ENCODE measurements around the gene PDE4D. TPM values are rescaled to one million over a fixed set of nuclear protein-coding genes. Genes with fewer than 3 reads are reported as not detected.

The PDE4D gene
- total RNA-seq, 1 donor from 2014 or later: 7.3 TPM

DNA sequence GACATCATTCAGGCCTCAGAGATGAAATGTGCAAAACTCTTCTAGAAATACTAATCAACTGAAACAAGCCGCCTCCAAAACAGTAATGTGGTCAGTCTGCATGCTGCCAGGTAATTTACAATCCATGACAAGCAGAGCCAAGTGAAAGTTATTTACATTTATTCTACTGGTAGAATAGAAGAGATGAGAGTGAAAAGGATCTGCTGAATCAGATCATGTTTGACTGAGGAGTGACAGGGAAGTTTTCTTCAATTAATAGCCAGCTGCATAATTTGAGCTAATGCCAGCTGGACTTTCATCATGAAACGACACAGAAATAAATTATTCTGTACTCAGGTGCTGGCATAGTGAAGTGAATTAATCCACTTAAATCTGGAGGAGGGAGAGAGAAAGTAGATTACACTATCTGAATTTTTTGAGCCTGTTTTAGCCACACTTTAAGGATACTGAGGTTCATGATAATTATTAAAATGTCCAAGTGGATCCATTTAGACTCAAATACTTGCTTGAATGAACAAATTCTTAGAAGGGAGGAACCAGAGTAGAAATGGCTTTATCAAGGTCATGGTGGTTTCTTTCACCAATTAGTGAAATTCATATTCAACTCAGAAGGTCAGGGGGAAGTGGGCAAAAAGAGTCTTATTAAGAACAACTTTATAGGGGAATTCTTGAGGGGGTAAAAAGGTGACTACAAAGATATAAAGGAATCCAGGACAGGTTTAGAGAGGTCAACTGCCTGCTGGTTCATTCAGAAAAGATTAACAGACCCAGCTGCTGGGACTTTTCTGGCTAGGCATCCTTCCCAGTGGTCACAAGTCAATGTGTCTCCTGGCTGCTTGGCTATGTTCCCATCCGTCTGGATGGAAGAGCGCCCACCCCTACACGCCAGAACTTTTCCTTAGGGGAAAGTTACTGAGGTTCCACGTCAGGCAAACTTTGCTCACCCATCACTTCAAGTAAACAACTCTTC lies 350.4 kb downstream of the PDE4D start:
- no peak for ATAC-seq

DNA sequence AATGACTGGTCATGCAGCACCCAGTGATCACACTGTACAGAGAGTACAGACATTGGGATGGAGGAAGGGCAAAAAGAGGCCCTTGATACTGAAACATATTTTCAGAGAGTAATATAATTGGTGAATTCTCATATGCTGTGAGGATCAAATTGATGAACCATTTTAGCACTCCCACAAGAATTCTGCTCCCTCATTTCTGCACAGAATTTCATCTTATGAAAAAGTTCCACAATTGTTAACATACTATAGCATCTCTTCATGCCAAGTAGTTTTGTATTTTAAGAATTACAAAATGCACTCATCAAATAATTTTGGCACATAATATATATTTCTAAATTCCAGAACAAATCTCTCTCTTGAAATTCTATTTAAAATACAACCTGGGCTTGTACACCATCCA lies 351.2 kb downstream of the PDE4D start:
- no peak for ATAC-seq

DNA sequence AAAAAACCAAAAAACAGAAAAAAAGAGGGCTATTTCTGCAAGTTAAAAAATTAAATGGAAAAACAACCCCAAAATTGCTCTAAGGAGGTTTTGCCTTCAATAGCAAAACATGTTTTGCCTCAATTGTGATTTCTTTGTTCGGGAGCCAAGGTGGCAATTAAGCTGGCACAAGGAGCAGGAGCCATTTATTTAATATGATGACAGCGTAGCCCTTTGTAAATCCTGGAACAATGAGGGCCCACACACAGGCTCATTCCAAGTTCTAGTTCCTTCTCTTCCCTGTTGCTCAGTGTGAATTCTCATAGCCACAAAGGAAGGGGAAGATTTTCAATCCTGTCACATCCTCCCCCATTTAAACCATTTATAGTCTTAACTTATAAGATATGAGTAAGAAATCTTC lies 353.2 kb downstream of the PDE4D start:
- ATAC-seq: peak; percentile 51

DNA sequence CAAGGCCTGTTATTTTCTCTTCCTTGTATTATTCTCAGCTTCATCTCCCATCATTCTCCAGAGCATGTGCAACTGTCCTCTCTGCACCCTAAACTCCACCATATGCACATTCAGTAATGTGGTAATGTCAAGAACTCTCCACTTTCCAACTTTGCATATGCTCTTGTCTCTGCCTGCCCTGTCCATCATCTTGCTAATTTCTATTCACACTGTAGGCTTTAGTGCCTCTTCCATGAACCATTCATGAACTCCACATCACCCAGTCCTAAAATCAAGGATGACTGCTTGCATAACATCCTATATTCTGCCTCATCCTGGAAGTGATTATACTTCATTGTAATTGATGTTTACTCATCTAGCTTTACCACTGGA lies 354.8 kb downstream of the PDE4D start:
- no peak for ATAC-seq

DNA sequence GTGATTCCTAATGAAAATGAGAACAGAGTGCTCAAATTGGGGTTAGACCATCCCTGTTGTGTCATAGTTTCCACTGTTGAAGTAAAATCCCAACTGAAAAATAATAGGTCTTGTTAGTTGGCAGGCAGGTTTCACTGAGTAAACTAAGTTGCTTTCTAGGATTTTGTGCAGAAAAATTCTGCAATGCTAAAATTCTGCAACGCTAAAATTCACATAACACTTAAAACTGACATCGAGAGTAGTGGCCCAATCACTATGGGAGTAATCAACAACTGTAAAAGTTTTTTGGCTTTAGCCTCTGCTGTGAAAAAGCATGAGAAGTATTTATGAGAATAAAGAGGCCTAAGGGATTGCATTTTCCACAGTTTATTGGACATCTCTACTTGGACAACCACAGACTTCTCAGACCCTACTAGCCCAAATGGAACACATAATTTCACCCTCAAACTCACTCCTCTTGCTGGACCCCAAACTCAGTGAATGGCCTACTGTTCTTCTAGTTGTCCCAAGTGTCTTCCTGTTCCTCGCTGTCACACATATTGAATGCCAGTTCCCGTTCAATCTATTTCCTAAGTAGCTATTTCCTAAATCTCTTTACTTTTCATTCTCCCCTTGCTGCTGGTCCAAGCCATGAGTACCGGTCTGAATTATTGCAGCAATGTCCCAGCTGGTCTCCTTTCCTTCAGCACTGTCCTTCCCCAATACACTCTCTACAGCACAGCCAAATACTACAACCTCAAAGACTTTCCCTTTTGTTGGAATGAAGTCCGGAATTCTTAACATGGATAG lies 355.4 kb downstream of the PDE4D start:
- ATAC-seq: no peak

DNA sequence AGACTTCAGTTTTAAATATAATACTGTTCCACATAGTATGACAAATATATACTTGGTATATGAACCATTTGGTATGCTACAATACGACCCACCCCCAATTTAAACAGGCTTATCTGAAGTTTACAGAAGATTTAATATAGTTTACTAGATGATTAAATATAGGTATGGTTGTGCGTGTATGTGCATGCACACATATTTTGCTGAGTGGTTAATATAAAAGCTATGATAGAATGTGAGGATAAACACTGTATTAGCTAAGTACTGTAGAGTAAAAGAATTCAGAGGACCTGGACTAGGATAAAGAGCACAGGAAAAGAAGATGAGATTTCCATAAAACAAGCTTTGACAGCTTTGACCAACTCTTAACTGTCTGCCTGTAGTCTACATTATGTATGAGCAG lies 356.7 kb downstream of the PDE4D start:
- ATAC-seq: peak; percentile 33

DNA sequence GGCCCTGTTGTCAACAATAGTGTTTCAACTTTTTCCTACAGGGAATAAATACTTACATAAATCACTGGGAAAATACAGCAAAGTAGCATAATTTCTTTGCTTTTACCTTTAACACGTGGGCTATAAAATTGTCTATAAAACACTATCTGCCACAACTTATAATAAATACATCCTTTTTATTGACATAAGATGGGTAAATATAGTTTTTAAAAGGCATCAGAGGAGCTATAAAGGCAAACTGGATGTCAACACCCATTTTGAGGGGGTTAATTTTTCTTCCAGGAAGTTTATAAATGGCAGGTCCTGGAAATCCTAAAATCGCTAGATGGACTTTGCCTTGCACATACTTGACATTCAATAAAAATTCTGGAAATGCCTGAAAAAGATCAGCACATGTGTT lies 358.0 kb downstream of the PDE4D start:
- ATAC-seq: no peak

DNA sequence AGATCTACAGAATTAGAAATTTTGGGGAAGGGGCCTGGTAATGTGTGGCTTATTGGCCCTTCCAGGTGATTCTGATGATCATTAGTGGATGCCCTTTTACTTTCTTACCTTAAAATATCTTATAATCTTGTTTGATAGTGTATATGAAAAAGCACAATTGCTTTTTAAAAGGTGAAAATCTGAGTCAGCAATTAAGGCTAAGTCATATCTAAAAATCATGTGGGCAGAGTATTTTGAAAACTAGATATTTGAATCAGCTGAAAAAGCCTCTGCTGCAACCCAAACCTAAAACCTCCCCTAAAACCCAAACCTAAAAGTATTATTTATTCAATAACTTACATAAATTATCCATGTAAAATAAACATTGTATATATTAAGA lies 359.8 kb downstream of the PDE4D start:
- ATAC-seq: no peak

DNA sequence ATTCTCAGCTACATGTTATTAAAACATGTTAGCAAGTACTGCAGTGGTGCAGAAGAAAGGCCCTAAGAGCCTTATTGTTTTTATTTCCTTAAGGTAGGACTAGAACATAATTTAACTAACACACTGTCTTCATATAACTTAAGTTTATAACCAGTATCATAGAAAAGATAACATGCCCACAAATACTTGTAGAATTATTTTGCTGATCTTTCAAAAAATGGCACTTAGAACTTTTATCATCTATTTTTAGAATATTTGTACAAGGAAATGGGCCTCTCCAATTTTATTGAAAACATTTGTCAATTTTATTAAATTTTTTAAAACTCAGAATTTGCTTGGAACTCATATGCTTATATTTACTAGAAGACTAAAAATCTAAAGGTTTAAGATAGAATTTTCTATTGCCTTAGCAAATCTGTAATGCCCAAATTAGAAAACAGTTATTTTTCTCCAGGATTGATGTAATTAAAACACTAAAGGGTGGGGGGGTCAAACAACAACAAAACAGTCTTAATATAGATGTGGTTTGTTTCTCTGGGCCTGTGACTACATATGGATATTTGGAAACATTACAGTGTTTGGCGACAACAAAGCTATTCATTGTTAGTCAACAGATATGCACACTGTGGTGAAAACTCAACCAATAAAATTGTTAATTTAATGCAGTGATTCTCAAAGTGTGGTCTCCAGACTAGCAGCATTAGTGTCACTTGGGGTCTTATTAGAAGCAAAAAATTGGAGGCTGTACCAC lies 360.4 kb downstream of the PDE4D start:
- no peak for ATAC-seq

DNA sequence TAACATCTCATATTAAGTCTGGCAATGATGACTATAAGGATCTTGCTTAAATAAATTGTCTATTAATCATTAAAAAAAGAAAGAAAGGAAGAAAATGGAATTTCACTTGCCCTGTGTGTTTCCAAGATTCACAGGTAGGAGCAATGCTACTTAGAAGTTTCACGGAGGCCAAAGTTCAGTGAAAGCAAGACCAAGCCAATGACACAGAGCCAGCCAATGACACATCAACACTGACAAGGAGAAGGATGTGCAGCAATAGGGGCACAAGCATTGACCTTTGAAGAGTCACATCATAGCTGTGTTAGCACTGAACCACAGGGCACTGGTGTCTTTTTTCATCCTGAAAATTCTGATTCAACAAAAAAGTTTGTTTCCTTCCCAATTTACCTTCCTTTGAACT lies 364.3 kb downstream of the PDE4D start:
- no peak for ATAC-seq

DNA sequence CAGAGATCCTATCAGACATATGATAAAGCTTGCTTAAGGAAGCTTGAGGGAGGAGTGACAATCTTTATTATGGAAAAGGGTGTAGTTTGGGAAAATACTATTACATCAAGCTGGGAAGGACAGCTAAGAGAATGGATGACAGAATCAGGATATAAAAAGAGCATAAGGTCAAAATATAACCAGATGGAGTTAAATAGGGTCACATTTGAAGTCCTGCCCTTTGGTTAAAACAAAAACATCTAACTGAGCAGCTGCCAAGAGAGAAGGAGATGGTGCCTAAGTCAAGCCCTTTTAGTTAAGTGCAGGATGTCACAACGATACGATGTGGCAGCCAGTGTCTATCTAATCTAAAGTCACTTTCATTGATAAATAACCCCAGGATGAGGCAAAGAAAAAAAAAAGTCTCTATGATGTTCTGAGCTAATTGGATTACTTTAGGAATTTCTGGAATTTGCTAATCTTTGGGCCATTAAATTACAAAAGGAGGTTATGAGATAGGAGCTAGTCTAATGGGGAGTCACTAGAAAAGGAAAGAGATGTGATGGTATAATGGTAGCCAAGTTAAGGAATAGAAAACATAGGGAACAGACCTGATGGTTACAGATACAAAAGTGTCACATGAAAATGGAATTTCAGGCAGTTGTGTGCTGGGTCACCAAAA lies 365.2 kb downstream of the PDE4D start:
- no peak for ATAC-seq

DNA sequence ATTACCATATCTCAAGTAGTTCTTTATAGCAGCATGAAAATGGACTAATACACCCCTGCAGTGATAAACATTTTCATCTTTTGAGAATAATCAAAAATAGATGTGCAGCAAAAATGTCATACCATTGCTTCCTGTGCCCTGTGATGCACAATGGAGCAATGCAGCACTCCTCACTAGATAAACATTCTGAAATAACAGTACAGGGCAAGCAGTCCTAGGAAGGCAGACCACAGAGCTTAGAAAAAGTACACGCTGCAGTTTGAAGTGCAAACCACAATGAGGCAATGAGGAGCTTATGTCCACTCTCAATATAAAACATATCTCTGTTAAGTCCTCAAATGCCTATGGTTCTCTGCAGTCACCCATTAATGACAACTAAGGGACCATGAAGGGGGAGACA lies 367.6 kb downstream of the PDE4D start:
- no peak for ATAC-seq

DNA sequence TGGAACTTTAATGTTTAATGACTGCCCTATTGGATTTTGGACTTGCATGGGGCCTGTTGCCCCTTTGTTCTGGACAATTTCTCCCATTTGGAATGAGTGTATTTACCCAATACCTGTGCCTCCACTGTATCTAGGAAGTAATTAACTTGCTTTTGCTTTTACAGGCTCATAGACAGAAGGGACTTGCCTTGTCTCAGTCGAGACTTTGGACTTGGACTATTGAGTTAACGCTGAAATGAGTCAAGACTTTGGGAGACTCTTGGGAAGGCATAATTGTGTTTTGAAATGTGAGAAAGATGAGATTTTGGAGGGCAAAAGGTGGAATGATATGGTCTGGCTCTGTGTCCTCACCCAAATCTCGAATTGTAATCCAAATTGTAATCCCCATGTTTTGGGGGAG lies 368.2 kb downstream of the PDE4D start:
- no peak for ATAC-seq

DNA sequence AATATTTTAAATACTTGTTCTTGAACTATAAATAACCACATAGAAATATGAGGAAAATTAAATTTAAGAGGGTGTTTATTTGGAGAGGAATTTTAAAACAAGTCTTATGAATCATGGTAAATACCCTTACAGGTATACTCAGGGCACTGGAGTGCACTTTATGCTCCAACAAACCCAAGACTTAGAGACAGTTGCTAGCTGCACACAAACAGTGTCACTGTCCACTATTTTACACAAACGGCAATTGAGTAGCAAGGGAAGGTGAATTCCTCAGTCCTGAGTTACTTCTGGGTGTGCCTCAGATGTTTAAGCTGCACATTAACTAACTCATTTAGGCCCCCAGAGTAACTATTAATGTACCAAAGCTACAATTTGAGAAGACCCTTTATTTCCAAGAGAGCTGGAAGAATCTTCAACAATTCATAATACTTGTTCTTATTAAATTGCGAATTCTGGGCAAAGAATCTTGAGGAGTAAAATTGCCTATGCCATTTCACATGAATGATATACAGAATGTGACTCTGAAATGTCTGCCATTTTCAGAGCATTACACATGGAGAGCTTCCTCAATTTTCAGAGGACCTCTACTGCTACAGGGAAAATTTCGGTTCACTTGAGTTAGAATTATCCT lies 371.2 kb downstream of the PDE4D start:
- no peak for ATAC-seq

DNA sequence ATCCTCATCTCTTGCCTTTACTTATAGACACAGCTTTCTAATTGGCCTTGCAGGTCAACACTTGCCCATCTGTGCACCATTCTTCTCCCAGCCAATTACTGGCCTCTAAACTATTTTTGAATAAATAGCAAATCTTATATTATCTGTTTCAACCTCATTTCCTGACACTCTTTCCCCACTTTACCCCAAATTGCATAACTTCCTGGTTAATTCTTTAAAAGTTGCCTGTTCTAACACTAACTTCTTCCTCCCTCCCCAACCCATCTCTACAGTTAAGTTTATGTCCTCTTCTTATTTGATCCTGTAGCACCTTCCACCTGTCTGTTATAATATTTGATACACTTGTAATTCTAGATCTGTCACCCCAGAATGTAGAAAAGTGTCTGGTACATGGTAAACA lies 372.1 kb downstream of the PDE4D start:
- no peak for ATAC-seq

DNA sequence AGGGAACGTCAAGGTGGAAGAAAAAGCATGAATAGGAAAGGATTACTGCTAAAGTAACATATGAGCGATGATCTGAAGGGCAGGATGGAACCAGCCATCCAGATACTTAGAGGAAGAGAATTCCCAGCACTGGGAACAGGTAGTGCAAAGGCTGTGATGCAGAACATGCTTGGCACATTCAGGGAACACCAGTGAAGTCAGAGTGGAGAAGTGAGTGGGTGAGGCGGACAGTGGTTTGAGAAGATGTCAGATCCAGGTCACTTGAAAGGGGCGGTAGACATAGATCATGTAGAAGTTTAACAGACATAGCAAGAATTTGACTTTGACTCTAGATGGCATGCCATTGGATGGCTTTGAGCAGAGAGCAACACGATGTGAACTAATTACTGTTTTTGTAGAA lies 374.2 kb downstream of the PDE4D start:
- ATAC-seq: no peak

DNA sequence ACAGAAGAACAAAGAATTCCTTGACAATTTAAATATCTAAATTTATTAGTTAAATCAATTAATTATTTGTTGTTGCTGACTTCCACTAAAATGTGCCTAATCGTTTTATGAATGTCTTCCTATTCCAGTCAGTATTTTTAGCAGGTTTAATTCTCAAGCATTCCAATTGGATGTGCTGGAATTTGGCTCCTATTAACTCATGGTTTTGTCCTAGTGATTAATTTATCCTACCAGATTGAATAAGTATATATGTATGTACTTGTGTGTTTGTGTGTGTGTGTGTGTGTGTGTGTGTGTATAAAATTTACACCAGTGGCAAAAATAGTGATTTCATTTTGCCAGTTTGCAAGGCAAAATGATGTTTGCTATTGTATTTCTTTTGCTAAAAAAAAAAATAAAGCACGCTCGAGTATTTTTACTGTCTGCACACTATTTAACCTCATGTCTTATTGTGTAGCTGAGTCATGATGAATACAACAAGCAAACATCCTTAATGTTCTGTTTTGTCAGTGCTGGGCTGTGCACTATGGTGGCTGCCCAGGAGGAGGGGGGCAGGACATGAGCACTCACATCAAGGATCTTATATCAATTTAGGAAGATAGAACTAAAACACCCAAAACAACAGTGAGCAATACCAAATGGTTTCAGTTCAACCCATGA lies 375.5 kb downstream of the PDE4D start:
- ATAC-seq: no peak

DNA sequence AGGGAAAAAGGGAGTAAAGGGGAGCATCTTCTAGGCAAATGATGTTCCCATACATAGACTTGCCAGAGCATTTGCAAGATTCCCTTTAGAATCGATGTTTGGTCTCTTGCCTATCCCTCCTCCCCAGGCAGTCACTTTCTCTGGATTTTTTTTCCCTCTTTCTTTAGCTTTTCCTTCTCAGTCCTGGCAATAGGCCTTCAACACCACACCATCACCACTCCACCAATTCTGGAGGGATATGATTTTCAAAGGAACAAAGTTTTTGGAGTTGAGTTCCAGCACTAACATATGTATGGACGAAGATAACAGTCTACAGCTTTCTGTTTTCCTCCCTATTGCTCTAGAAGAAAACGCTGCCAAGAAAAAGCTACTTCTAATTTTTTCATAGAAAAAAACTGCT lies 377.4 kb downstream of the PDE4D start:
- ATAC-seq: no peak

DNA sequence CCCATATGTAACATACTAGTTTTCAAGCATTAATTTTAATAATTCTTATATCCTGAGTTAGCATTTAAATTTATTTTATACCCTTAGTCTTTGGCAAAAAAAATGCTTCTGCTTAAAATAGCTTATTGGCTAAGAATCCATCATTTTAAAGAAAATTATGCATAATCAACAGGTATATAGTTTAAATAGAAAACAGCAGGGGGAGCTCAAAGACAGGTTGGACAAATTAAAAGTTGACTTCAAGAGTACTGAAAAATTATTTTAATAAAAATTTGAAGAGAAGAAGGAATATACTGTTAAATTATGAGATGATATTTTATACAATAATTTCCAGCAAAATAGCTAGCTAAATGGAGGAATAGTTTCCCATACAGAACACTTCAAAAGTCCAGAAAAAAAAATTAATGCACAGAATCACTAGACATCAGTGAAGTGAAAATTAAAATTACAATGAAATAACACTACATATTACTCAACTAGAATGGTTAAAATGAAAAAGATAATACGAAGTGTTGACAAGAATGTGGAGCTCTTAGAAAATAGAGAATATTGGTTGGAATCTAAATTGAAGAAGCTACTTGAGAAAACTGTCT lies 387.1 kb downstream of the PDE4D start:
- ATAC-seq: no peak

DNA sequence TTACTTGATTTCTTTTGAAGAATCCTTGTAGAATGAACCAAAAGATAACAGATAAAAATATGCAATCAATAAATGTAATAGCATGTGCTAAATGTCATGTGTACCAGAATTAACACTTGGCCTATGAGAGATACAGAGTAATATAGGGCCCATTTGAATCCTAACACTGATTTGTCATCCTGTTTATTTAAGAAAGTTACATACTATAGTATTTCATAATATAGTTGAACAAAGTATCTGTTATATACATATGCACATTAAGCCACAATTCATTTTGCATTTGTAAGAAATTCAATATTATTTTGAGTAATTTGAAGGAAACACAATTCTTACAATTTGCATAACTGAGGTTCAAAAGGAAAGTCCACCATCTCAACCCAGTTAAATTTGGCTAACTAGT lies 389.5 kb downstream of the PDE4D start:
- no peak for ATAC-seq

DNA sequence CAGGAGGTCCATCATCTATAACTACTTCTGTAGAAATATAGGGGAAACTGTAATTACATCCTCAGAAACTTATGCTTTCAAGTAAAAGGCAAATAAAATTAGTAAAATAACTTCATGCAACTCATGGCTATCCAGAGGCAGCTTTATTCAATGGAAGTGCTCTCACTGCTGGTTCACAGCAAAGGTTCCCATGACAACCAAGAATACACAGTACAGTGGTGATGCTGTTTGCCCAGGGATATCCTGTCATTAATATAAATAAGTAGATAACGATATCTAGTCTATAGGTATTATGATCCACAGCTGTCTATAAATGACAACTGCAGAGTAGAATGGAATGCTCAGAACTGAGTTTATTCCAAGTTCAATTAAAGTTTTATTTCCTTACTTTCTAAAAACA lies 390.3 kb downstream of the PDE4D start:
- no peak for ATAC-seq
